WTC11 (cell line): ENCODE data around the gene FKBP1A. TPM values are rescaled to one million over a fixed set of nuclear protein-coding genes. Genes with fewer than 3 reads are reported as not detected.

Experiments
- ATAC-seq: fragments of 200-7000 bp; cut with Tn5 transposase; 2 replicates; pipeline ENCODE4 v1.10.0; 2021; ENCODE audit warnings: mild to moderate bottlenecking, moderate library complexity
- CTCF ChIA-PET: fragments of 300-600 bp; sonication (Branson Sonifier 250); formaldehyde crosslinking; loops from one replicate; lab custom pipeline; 2021; ENCODE audit warnings: antibody characterized with exemption; lab: Charles Lee
- POLR2A ChIA-PET: fragments of 350-600 bp; sonication (Branson Sonifier 250); formaldehyde crosslinking; loops from one replicate; lab custom pipeline; 2021; ENCODE audit warnings: antibody characterized with exemption; lab: Charles Lee
- DNase-seq: peaks from one replicate; pipeline ENCODE4 v3.0.0; 2021; ENCODE audit warnings: low spot score
- H3K27ac Mint-ChIP-seq: 2 replicates; pipeline ENCODE4 v1.8.0; 2021; ENCODE audit warnings: mixed read lengths
- H3K27me3 Mint-ChIP-seq: 2 replicates; pipeline ENCODE4 v1.8.0; 2021; ENCODE audit warnings: low read depth, mild to moderate bottlenecking, moderate library complexity, mixed read lengths
- H3K36me3 Mint-ChIP-seq: 2 replicates; pipeline ENCODE4 v1.8.0; 2021; ENCODE audit warnings: mixed read lengths
- H3K4me1 Mint-ChIP-seq: 2 replicates; pipeline ENCODE4 v1.8.0; 2022; ENCODE audit warnings: mixed read lengths
- H3K4me3 Mint-ChIP-seq: 2 replicates; pipeline ENCODE4 v1.8.0; 2021; ENCODE audit warnings: mild to moderate bottlenecking, moderate library complexity, mixed read lengths
- H3K9me3 Mint-ChIP-seq: 2 replicates; pipeline ENCODE4 v1.8.0; 2021; ENCODE audit warnings: mixed read lengths
- CREB1 ChIP-seq: sonication (generic); formaldehyde crosslinking; IDR thresholded peaks from 2 replicates; pipeline ENCODE4 v1.8.0; 2023; ENCODE audit warnings: mild to moderate bottlenecking, missing genetic modification reagents
- CREM ChIP-seq: sonication (generic); formaldehyde crosslinking; IDR thresholded peaks from 2 replicates; pipeline ENCODE4 v1.8.1; 2022; ENCODE audit warnings: mild to moderate bottlenecking, missing genetic modification reagents, moderate library complexity
- EMX1 ChIP-seq: fragments of 250-450 bp; sonication (Bioruptor Pico); IDR thresholded peaks from 2 replicates; pipeline ENCODE4 v1.8.0; 2021; ENCODE audit warnings: mild to moderate bottlenecking
- FOXJ3 ChIP-seq: sonication (generic); formaldehyde crosslinking; IDR thresholded peaks from 2 replicates; pipeline ENCODE4 v1.9.0; 2021; ENCODE audit warnings: missing genetic modification reagents, mild to moderate bottlenecking, borderline replicate concordance
- ZNF138 ChIP-seq: sonication (generic); formaldehyde crosslinking; conservative IDR thresholded peaks from 2 replicates; pipeline ENCODE4 v1.8.1; 2022; ENCODE audit warnings: mild to moderate bottlenecking, moderate library complexity, missing genetic modification reagents
- ZNF232 ChIP-seq: sonication (generic); formaldehyde crosslinking; IDR thresholded peaks from 2 replicates; pipeline ENCODE4 v1.8.0; 2022; ENCODE audit warnings: mild to moderate bottlenecking, missing genetic modification reagents
- total RNA-seq: library from RNA; stranded (reverse); gene quantifications from 3 replicates; pipeline ENCODE4 v1.2.3, GENCODE V29; 2021
- TF ChIP-seq, protein P1 (sequence below): sonication (generic); formaldehyde crosslinking; IDR thresholded peaks from 2 replicates; pipeline ENCODE4 v1.8.0; 2023; ENCODE audit warnings: mild to moderate bottlenecking, missing genetic modification reagents
- TF ChIP-seq, protein P2 (sequence below): sonication (generic); formaldehyde crosslinking; IDR thresholded peaks from 2 replicates; pipeline ENCODE4 v1.8.1; 2023; ENCODE audit warnings: mild to moderate bottlenecking, missing genetic modification reagents, borderline replicate concordance
- TF ChIP-seq, protein P3 (sequence below): sonication (generic); formaldehyde crosslinking; IDR thresholded peaks from 2 replicates; pipeline ENCODE4 v1.8.0; 2022; ENCODE audit warnings: mild to moderate bottlenecking, missing genetic modification reagents
- TF ChIP-seq, protein P4 (sequence below): sonication (generic); formaldehyde crosslinking; IDR thresholded peaks from 2 replicates; pipeline ENCODE4 v1.8.1; 2023; ENCODE audit warnings: mild to moderate bottlenecking, moderate library complexity, missing genetic modification reagents
- TF ChIP-seq, protein P5 (sequence below): sonication (generic); formaldehyde crosslinking; IDR thresholded peaks from 2 replicates; pipeline ENCODE4 v1.8.1; 2022; ENCODE audit warnings: low read depth, missing genetic modification reagents, borderline replicate concordance
- TF ChIP-seq, protein P6 (sequence below): sonication (generic); formaldehyde crosslinking; IDR thresholded peaks from 2 replicates; pipeline ENCODE4 v1.8.1; 2022; ENCODE audit warnings: mild to moderate bottlenecking, missing genetic modification reagents, moderate library complexity, borderline replicate concordance

FKBP1A gene
- total RNA-seq, 1 experiment from 2014 or later = 218 TPM

DNA sequence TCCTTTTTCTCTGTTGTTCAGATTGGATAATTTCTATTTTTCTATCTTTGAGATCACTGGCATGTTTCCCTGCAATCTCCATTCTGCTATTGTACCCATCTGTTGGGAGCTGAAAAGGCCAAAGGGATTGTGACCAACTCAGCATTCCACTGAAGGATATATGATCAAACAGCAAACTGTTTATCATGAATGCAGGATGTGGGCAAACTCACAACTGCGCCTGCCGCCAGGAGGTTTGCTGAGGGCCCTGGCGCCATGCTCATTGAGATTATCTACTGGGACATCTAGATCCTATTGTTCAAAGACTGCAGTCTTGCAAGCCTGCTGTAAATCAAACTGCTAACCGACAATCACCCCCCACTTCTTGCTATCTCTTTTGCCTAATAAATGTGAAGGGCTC is 3.8 kb upstream of the FKBP1A start (continued):
- TF ChIP-seq, protein P1, sequence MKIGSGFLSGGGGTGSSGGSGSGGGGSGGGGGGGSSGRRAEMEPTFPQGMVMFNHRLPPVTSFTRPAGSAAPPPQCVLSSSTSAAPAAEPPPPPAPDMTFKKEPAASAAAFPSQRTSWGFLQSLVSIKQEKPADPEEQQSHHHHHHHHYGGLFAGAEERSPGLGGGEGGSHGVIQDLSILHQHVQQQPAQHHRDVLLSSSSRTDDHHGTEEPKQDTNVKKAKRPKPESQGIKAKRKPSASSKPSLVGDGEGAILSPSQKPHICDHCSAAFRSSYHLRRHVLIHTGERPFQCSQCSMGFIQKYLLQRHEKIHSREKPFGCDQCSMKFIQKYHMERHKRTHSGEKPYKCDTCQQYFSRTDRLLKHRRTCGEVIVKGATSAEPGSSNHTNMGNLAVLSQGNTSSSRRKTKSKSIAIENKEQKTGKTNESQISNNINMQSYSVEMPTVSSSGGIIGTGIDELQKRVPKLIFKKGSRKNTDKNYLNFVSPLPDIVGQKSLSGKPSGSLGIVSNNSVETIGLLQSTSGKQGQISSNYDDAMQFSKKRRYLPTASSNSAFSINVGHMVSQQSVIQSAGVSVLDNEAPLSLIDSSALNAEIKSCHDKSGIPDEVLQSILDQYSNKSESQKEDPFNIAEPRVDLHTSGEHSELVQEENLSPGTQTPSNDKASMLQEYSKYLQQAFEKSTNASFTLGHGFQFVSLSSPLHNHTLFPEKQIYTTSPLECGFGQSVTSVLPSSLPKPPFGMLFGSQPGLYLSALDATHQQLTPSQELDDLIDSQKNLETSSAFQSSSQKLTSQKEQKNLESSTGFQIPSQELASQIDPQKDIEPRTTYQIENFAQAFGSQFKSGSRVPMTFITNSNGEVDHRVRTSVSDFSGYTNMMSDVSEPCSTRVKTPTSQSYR = no peak

DNA sequence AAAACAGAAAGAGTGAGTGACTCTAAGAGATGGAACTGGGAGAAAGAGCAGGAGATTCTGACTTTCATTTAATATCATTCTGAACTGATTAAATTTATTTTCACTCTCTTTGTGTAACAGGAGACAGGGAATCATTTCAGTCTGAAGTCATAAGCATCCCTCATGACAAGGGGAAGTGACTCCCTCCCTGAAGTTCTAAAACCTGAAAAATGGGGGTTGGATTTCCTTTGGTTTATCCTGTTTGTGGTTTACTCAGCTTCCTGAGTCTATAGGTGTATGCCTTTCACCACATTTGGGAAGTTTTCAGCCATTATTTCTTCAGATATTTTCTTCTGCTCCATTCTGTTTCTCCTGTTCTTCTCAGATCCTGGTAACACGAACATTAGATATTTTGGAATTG is 3.4 kb upstream of the FKBP1A start:
- CTCF ChIA-PET = no interaction called here
- H3K4me3 Mint-ChIP-seq = no peak overlapping the region
- no peak for TF ChIP-seq CREB1 (CRISPR knock-in tag)
- no peak for TF ChIP-seq EMX1 (CRISPR knock-in tag)
- TF ChIP-seq, protein P2, sequence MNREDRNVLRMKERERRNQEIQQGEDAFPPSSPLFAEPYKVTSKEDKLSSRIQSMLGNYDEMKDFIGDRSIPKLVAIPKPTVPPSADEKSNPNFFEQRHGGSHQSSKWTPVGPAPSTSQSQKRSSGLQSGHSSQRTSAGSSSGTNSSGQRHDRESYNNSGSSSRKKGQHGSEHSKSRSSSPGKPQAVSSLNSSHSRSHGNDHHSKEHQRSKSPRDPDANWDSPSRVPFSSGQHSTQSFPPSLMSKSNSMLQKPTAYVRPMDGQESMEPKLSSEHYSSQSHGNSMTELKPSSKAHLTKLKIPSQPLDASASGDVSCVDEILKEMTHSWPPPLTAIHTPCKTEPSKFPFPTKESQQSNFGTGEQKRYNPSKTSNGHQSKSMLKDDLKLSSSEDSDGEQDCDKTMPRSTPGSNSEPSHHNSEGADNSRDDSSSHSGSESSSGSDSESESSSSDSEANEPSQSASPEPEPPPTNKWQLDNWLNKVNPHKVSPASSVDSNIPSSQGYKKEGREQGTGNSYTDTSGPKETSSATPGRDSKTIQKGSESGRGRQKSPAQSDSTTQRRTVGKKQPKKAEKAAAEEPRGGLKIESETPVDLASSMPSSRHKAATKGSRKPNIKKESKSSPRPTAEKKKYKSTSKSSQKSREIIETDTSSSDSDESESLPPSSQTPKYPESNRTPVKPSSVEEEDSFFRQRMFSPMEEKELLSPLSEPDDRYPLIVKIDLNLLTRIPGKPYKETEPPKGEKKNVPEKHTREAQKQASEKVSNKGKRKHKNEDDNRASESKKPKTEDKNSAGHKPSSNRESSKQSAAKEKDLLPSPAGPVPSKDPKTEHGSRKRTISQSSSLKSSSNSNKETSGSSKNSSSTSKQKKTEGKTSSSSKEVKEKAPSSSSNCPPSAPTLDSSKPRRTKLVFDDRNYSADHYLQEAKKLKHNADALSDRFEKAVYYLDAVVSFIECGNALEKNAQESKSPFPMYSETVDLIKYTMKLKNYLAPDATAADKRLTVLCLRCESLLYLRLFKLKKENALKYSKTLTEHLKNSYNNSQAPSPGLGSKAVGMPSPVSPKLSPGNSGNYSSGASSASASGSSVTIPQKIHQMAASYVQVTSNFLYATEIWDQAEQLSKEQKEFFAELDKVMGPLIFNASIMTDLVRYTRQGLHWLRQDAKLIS (CRISPR knock-in tag) = no peak
- TF ChIP-seq, all 79 proteins: peak for 0
- no peak for ATAC-seq
- Mint-ChIP-seq H3K27ac (no peak overlapping the region), H3K36me3 (no peaks in the 10 kb centered on the region), H3K4me1 (peaks cover 41% of the 10 kb centered on the region), H3K27me3 (peaks cover 47% of the 10 kb centered on the region), H3K9me3 (peaks cover 8% of the 10 kb centered on the region; the same call in 1 of the 2 replicates)
- DNase-seq = no peak
- POLR2A ChIA-PET = no interaction called here

DNA sequence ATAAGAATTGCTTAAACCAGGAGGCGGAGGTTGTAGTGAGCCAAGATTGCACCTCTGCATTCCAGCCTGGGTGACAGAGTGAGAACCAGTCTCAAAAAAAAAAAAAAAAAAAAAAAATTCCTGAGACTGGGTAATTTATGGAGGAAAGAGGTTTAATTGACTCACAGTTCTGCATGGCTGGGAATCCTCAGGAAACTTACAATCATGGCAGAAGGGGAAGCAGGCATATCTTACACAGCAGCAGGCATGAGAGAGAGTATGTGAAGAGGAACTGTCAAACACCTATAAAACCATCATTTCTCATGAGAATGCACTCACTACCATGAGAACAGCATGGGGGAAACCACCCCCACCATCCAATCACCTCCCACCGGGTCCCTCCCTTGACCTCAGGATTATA is 1.8 kb upstream of the FKBP1A start:
- no peak overlapping the region for H3K4me3 Mint-ChIP-seq
- ATAC-seq = no peak
- peaks cover 47% of the 10 kb centered on the region for H3K27me3 Mint-ChIP-seq
- H3K36me3 Mint-ChIP-seq = no peaks in the 10 kb centered on the region
- TF ChIP-seq, protein P3, sequence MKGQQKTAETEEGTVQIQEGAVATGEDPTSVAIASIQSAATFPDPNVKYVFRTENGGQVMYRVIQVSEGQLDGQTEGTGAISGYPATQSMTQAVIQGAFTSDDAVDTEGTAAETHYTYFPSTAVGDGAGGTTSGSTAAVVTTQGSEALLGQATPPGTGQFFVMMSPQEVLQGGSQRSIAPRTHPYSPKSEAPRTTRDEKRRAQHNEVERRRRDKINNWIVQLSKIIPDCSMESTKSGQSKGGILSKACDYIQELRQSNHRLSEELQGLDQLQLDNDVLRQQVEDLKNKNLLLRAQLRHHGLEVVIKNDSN = no peak
- TF ChIP-seq, protein P4, sequence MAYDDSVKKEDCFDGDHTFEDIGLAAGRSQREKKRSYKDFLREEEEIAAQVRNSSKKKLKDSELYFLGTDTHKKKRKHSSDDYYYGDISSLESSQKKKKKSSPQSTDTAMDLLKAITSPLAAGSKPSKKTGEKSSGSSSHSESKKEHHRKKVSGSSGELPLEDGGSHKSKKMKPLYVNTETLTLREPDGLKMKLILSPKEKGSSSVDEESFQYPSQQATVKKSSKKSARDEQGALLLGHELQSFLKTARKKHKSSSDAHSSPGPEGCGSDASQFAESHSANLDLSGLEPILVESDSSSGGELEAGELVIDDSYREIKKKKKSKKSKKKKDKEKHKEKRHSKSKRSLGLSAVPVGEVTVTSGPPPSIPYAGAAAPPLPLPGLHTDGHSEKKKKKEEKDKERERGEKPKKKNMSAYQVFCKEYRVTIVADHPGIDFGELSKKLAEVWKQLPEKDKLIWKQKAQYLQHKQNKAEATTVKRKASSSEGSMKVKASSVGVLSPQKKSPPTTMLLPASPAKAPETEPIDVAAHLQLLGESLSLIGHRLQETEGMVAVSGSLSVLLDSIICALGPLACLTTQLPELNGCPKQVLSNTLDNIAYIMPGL (CRISPR knock-in tag) = no peak
- TF ChIP-seq CREM = no peak
- no peak for TF ChIP-seq ZNF232 (CRISPR knock-in tag)
- TF ChIP-seq FOXJ3 (CRISPR knock-in tag) = no peak
- TF ChIP-seq, protein P2 (CRISPR knock-in tag) = no peak
- TF ChIP-seq, protein P5, sequence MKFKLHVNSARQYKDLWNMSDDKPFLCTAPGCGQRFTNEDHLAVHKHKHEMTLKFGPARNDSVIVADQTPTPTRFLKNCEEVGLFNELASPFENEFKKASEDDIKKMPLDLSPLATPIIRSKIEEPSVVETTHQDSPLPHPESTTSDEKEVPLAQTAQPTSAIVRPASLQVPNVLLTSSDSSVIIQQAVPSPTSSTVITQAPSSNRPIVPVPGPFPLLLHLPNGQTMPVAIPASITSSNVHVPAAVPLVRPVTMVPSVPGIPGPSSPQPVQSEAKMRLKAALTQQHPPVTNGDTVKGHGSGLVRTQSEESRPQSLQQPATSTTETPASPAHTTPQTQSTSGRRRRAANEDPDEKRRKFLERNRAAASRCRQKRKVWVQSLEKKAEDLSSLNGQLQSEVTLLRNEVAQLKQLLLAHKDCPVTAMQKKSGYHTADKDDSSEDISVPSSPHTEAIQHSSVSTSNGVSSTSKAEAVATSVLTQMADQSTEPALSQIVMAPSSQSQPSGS (CRISPR knock-in tag) = no peak
- no peak for TF ChIP-seq ZNF138 (CRISPR knock-in tag)
- TF ChIP-seq, protein P6, sequence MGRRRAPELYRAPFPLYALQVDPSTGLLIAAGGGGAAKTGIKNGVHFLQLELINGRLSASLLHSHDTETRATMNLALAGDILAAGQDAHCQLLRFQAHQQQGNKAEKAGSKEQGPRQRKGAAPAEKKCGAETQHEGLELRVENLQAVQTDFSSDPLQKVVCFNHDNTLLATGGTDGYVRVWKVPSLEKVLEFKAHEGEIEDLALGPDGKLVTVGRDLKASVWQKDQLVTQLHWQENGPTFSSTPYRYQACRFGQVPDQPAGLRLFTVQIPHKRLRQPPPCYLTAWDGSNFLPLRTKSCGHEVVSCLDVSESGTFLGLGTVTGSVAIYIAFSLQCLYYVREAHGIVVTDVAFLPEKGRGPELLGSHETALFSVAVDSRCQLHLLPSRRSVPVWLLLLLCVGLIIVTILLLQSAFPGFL (CRISPR knock-in tag) = no peak
- no peak for DNase-seq
- no peak overlapping the region for H3K27ac Mint-ChIP-seq
- ChIA-PET POLR2A (no interaction called here), CTCF (no interaction called here)
- peaks cover 8% of the 10 kb centered on the region; the same call in 1 of the 2 replicates for H3K9me3 Mint-ChIP-seq
- peaks cover 46% of the 10 kb centered on the region for H3K4me1 Mint-ChIP-seq
